Measurements from ENCODE around the gene MARK1.

DNA sequence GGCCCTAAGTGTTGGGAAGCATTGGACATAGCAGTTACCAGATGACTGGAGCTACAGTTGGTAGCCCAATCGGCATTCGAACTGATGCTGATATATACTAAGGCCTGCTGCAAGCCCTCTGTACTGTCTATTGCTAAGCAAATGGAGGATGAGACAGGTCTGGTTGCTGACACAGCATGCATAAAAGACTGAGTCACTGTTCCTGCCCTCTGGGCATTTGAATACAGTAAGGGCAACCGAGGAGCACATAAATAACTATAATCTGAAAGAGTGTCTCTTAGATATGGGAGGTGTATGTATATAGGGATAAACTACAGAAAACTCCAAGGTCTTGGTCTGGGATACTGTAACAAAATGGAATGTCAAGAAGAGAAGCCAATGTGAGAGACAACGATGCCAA, 16.8 kb upstream of the MARK1 start:
- TF ChIP-seq, protein P1, sequence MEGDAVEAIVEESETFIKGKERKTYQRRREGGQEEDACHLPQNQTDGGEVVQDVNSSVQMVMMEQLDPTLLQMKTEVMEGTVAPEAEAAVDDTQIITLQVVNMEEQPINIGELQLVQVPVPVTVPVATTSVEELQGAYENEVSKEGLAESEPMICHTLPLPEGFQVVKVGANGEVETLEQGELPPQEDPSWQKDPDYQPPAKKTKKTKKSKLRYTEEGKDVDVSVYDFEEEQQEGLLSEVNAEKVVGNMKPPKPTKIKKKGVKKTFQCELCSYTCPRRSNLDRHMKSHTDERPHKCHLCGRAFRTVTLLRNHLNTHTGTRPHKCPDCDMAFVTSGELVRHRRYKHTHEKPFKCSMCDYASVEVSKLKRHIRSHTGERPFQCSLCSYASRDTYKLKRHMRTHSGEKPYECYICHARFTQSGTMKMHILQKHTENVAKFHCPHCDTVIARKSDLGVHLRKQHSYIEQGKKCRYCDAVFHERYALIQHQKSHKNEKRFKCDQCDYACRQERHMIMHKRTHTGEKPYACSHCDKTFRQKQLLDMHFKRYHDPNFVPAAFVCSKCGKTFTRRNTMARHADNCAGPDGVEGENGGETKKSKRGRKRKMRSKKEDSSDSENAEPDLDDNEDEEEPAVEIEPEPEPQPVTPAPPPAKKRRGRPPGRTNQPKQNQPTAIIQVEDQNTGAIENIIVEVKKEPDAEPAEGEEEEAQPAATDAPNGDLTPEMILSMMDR (IDR thresholded peaks at IDR 0.05), result no peak
- TF ChIP-seq POLR2AphosphoS5 (IDR thresholded peaks at IDR 0.05), result no peak
